ENCODE results near the gene PES1. TPM values are rescaled to one million over a fixed set of nuclear protein-coding genes. Genes with fewer than 3 reads are reported as not detected.
"Not testable (repeated sequence)": the region's sequence is repeated elsewhere in the genome, so short reads cannot be mapped to it uniquely, and the experiment has no call there.

The PES1 gene
- total RNA-seq, 4 donors from 2014 or later, result 28.2 to 55.7 (median 42.9) TPM

DNA sequence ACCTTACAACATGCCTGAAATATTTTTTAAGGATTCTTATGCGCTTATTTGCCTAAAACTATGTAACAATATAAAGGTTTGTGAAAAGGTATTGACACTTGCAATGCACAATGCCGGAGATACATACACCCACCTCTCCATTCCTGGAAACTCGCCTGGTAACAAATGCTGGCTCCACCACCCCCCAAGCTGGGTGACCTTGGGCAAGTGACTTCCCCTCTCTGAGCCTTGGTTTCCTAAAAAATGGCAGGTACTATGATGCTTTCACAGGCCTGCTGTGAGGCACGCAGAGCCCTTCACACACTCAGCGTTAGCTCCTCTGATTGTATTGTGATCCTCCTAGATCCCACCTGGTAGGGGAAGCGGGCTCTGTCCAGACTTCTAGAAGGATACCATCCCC lies 19.5 kb downstream of the PES1 start:
- no peak for DNase-seq (ENCODE audit: extremely low spot score)
- intact Hi-C loops (cut with DNase I), result no loop called here
- peaks cover 0 to 17% (median 0%) of the 10 kb centered on the region in 4 donors for H3K27me3 ChIP-seq
- peaks cover 8 to 22% (median 18%) of the 10 kb centered on the region in 4 donors for H3K4me1 ChIP-seq
- no peak overlapping the region for H3K27ac ChIP-seq (replicated peaks in 1 of 4)
- H3K4me3 ChIP-seq, result no peak overlapping the region
- no peak for TF ChIP-seq EP300 (IDR thresholded peaks at IDR 0.05)
- TF ChIP-seq POLR2A (IDR thresholded peaks at IDR 0.05; ENCODE audit: low read depth), result no peak
- TF ChIP-seq, protein P1, sequence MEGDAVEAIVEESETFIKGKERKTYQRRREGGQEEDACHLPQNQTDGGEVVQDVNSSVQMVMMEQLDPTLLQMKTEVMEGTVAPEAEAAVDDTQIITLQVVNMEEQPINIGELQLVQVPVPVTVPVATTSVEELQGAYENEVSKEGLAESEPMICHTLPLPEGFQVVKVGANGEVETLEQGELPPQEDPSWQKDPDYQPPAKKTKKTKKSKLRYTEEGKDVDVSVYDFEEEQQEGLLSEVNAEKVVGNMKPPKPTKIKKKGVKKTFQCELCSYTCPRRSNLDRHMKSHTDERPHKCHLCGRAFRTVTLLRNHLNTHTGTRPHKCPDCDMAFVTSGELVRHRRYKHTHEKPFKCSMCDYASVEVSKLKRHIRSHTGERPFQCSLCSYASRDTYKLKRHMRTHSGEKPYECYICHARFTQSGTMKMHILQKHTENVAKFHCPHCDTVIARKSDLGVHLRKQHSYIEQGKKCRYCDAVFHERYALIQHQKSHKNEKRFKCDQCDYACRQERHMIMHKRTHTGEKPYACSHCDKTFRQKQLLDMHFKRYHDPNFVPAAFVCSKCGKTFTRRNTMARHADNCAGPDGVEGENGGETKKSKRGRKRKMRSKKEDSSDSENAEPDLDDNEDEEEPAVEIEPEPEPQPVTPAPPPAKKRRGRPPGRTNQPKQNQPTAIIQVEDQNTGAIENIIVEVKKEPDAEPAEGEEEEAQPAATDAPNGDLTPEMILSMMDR (IDR thresholded peaks at IDR 0.05), result no peak
- TF ChIP-seq POLR2AphosphoS5 (IDR thresholded peaks at IDR 0.05), result no peak
- H3K9me3 ChIP-seq, result no peaks in the 10 kb centered on the region
- H3K36me3 ChIP-seq, result peaks cover 10 to 21% (median 18%) of the 10 kb centered on the region in 4 donors
- WGBS, result 87% methylated on average over 4 of the region's 6 CpGs

DNA sequence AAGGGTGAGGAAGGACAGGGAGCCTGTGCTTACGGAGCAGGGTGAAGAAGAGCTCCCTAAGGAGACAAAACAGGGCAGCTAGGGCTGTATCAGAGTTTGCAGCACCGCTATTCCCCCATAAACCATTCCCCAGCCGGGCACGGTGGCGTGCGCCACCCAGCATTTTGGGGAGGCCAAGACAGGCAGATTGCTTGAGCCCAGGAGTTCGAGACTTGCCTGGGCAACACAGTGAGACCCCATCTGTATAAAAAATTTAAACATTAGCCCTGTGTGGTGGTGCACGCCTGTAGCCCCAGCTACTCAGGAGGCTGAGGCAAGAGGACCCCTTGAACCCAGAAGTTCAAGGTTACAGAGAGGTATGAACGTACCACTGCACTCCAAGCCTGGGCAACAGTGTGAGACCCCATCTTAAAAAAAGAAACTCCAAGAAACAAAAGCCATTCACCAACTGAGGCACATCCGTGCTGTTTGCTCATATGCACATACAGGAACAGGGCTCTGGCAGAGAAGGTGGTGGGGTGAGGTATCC lies 22.0 kb downstream of the PES1 start:
- intact Hi-C loops (cut with DNase I), result no loop called here
- H3K27ac ChIP-seq (replicated peaks in 1 of 4), result no peak overlapping the region
- no peaks in the 10 kb centered on the region for H3K9me3 ChIP-seq
- H3K4me3 ChIP-seq, result no peak overlapping the region
- TF ChIP-seq EP300 (IDR thresholded peaks at IDR 0.05) (no peak), POLR2A (IDR thresholded peaks at IDR 0.05; ENCODE audit: low read depth) (no peak), POLR2AphosphoS5 (IDR thresholded peaks at IDR 0.05) (no peak)
- TF ChIP-seq, protein P1 (IDR thresholded peaks at IDR 0.05), result no peak
- 90% methylated on average over 10 of the region's 10 CpGs for WGBS
- H3K4me1 ChIP-seq, result peaks cover 2 to 10% (median 2%) of the 10 kb centered on the region in 4 donors
- H3K36me3 ChIP-seq, result no peaks in the 10 kb centered on the region
- DNase-seq (ENCODE audit: extremely low spot score), result no peak
- peaks cover 0 to 12% (median 0%) of the 10 kb centered on the region in 4 donors for H3K27me3 ChIP-seq

- TF ChIP-seq, protein P1 (IDR thresholded peaks at IDR 0.05), result no peak
- TF ChIP-seq POLR2A (IDR thresholded peaks at IDR 0.05; ENCODE audit: low read depth), result no peak
- 65% methylated on average over 8 of the region's 10 CpGs for WGBS
- Histone ChIP-seq H3K36me3 (no peaks in the 10 kb centered on the region), H3K9me3 (no peaks in the 10 kb centered on the region), H3K27ac (replicated peaks in 1 of 4) (no peak overlapping the region), H3K4me1 (no peaks in the 10 kb centered on the region), H3K4me3 (no peak overlapping the region), H3K27me3 (peaks cover 0 to 10% (median 0%) of the 10 kb centered on the region in 4 donors)
- no peak for DNase-seq (ENCODE audit: extremely low spot score)
- intact Hi-C loops (cut with DNase I), result no loop called here
These were observed 23.4 kb downstream of the PES1 start for GRCh38 chr22:30568137-30568805.

DNA sequence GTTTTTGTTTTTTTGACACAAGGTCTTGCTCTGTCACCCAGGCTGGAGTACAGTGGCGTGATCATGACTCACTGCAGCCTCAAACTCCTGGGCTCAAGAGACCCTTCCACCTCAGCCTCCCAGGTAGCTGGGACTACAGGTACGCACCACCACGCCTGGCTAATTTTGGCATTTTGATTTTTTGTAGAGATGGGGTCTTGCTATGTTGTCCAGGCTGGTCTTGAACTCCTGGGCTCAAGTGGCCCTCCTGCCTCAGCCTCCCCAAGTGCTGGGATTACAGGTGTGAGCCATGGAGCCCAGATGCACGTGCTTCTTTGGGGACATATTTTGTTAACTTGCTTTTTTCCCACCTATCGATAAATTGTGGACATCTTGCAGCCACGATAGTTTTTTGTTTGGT lies 24.4 kb downstream of the PES1 start:
- H3K4me3 ChIP-seq; H3K4me1 ChIP-seq; H3K9me3 ChIP-seq; H3K36me3 ChIP-seq; intact Hi-C loops (cut with DNase I); H3K27ac ChIP-seq (replicated peaks in 1 of 4); DNase-seq (ENCODE audit: extremely low spot score): not testable (repeated sequence)
- peaks cover 0 to 10% (median 0%) of the 10 kb centered on the region in 4 donors for H3K27me3 ChIP-seq
- WGBS, result 90% methylated on average over 6 of the region's 6 CpGs

DNA sequence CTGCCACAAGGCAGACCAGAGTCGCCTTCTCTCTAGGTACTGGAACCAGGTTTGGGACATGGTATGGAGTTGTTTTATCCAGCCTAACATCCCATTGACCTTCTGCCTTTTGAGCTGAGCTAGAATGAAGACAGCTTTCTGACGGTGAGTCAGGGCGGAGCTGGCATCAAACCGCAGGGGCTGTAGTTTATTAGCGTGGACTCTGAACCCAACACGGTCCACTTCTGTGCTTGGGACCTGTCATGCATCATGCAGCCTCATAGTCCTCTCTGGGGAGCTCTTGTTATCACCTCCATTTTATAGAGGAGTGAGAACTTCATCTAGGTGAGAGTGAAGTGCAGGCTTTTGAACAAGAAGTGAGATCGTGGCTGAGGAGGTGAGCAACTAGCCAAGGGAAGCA lies 25.6 kb downstream of the PES1 start:
- Histone ChIP-seq H3K27me3 (peaks cover 0 to 10% (median 0%) of the 10 kb centered on the region in 4 donors), H3K9me3 (no peaks in the 10 kb centered on the region), H3K4me1 (no peaks in the 10 kb centered on the region), H3K4me3 (no peak overlapping the region), H3K36me3 (no peaks in the 10 kb centered on the region), H3K27ac (replicated peaks in 1 of 4) (no peak overlapping the region)
- intact Hi-C loops (cut with DNase I), result no loop called here
- DNase-seq (ENCODE audit: extremely low spot score), result no peak
- TF ChIP-seq POLR2AphosphoS5 (IDR thresholded peaks at IDR 0.05), result no peak
- TF ChIP-seq EP300 (IDR thresholded peaks at IDR 0.05), result no peak
- TF ChIP-seq POLR2A (IDR thresholded peaks at IDR 0.05; ENCODE audit: low read depth), result no peak
- TF ChIP-seq, protein P1 (IDR thresholded peaks at IDR 0.05), result no peak
- 76% methylated on average over 7 of the region's 7 CpGs for WGBS

All from esophagus muscularis mucosa (tissue), 4 donors.